ENCODE data around the gene DNAAF8. TPM values are rescaled to one million over a fixed set of nuclear protein-coding genes. Genes with fewer than 3 reads are reported as not detected.
"Not testable (repeated sequence)": the region's sequence is repeated elsewhere in the genome, so short reads cannot be mapped to it uniquely, and the experiment has no call there.

DNAAF8 gene
- total and polyA plus RNA-seq, 4 donors = 4.3 to 11.3 (median 5.0) TPM

- H3K4me3 ChIP-seq = no peak overlapping the region
- DNase-seq = peak in 1 of 3 donors; percentile 5
- no peak overlapping the region for H3K9ac ChIP-seq (ENCODE audit: insufficient read depth in 1 of 2, low read length in 2 of 2)
- H3K4me1 ChIP-seq (ENCODE audit: control insufficient read depth in 5 of 5, insufficient read depth in 5 of 5, low read length in 5 of 5) = no peaks in the 10 kb centered on the region
- WGBS, 2 donors = 88 to 95% methylated on average over 24 to 25 of the region's 25 CpGs
- H3K27ac ChIP-seq (ENCODE audit: low read depth in 1 of 2, low read length in 1 of 2) = no peak overlapping the region
- no peaks in the 10 kb centered on the region for H3K9me3 ChIP-seq (ENCODE audit: control insufficient read depth in 4 of 4, insufficient read depth in 3 of 4, low read length in 3 of 4)
- H3K27me3 ChIP-seq (ENCODE audit: control insufficient read depth in 3 of 3, insufficient read depth in 3 of 3, low read length in 2 of 3) = no peaks in the 10 kb centered on the region
- H3K36me3 ChIP-seq (ENCODE audit: control insufficient read depth in 4 of 4, insufficient read depth in 4 of 4, low read length in 4 of 4) = no peaks in the 10 kb centered on the region
- ATAC-seq (ENCODE audit: insufficient read depth, low FRiP score) = no peak
- no peak for TF ChIP-seq CTCF (IDR thresholded peaks at IDR 0.05; ENCODE audit: control extremely low read depth, extremely low read depth)
These were observed 49.1 kb downstream of the DNAAF8 start for GRCh38 chr16:4783251-4783950.

- TF ChIP-seq CTCF (IDR thresholded peaks at IDR 0.05; ENCODE audit: control extremely low read depth, extremely low read depth) = no peak
These were observed 49.6 kb downstream of the DNAAF8 start for GRCh38 chr16:4783951-4784336.

GRCh38 chr16:4784444-4784987 is 50.2 kb downstream of the DNAAF8 start:
- not testable (repeated sequence) for H3K27ac ChIP-seq (ENCODE audit: low read depth in 1 of 2, low read length in 1 of 2); H3K4me1 ChIP-seq (ENCODE audit: control insufficient read depth in 5 of 5, insufficient read depth in 5 of 5, low read length in 5 of 5); ATAC-seq (ENCODE audit: insufficient read depth, low FRiP score); DNase-seq; H3K4me3 ChIP-seq; H3K36me3 ChIP-seq (ENCODE audit: control insufficient read depth in 4 of 4, insufficient read depth in 4 of 4, low read length in 4 of 4); H3K9ac ChIP-seq (ENCODE audit: insufficient read depth in 1 of 2, low read length in 2 of 2); H3K27me3 ChIP-seq (ENCODE audit: control insufficient read depth in 3 of 3, insufficient read depth in 3 of 3, low read length in 2 of 3); H3K9me3 ChIP-seq (ENCODE audit: control insufficient read depth in 4 of 4, insufficient read depth in 3 of 4, low read length in 3 of 4)
- 89 to 91% methylated on average over 14 of the region's 14 CpGs for WGBS, 2 donors

More at GRCh38 chr16:4783951-4784336, 49.6 kb downstream of the DNAAF8 start:
- peak in 1 of 3 donors; percentile 2 for DNase-seq
- H3K9me3 ChIP-seq (ENCODE audit: control insufficient read depth in 4 of 4, insufficient read depth in 3 of 4, low read length in 3 of 4) = no peaks in the 10 kb centered on the region
- 78 to 85% methylated on average over 15 to 16 of the region's 16 CpGs for WGBS, 2 donors
- H3K4me3 ChIP-seq = no peak overlapping the region
- H3K4me1 ChIP-seq (ENCODE audit: control insufficient read depth in 5 of 5, insufficient read depth in 5 of 5, low read length in 5 of 5) = no peaks in the 10 kb centered on the region
- no peak overlapping the region for H3K9ac ChIP-seq (ENCODE audit: insufficient read depth in 1 of 2, low read length in 2 of 2)
- no peak overlapping the region for H3K27ac ChIP-seq (ENCODE audit: low read depth in 1 of 2, low read length in 1 of 2)
- H3K36me3 ChIP-seq (ENCODE audit: control insufficient read depth in 4 of 4, insufficient read depth in 4 of 4, low read length in 4 of 4) = no peaks in the 10 kb centered on the region
- H3K27me3 ChIP-seq (ENCODE audit: control insufficient read depth in 3 of 3, insufficient read depth in 3 of 3, low read length in 2 of 3) = no peaks in the 10 kb centered on the region
- no peak for ATAC-seq (ENCODE audit: insufficient read depth, low FRiP score)

- no peaks in the 10 kb centered on the region for H3K36me3 ChIP-seq (ENCODE audit: control insufficient read depth in 4 of 4, insufficient read depth in 4 of 4, low read length in 4 of 4)
- ATAC-seq (ENCODE audit: insufficient read depth, low FRiP score) (no peak), DNase-seq (no peak)
- H3K27me3 ChIP-seq (ENCODE audit: control insufficient read depth in 3 of 3, insufficient read depth in 3 of 3, low read length in 2 of 3) = no peaks in the 10 kb centered on the region
- H3K4me3 ChIP-seq = no peak overlapping the region
- no peaks in the 10 kb centered on the region for H3K4me1 ChIP-seq (ENCODE audit: control insufficient read depth in 5 of 5, insufficient read depth in 5 of 5, low read length in 5 of 5)
- WGBS, 2 donors = 92 to 93% methylated on average over 23 of the region's 23 CpGs
- no peak overlapping the region for H3K27ac ChIP-seq (ENCODE audit: low read depth in 1 of 2, low read length in 1 of 2)
- H3K9ac ChIP-seq (ENCODE audit: insufficient read depth in 1 of 2, low read length in 2 of 2) = no peak overlapping the region
- no peak for TF ChIP-seq CTCF (IDR thresholded peaks at IDR 0.05; ENCODE audit: control extremely low read depth, extremely low read depth)
- no peaks in the 10 kb centered on the region for H3K9me3 ChIP-seq (ENCODE audit: control insufficient read depth in 4 of 4, insufficient read depth in 3 of 4, low read length in 3 of 4)
These were observed 51.6 kb downstream of the DNAAF8 start for GRCh38 chr16:4785758-4786433.

Data from lung (tissue), 12 donors.